Adrenal gland (tissue), 5 donors: ENCODE results near the gene GMEB2.

Experiments
- POLR2A ChIP-seq, 2 donors: fragments of 450-650 bp; IDR thresholded peaks; one replicate each; pipeline ENCODE4 v1.6.1; 2017; ENCODE audit warnings: antibody characterized with exemption in 2 of 2, mild to moderate bottlenecking in 2 of 2, moderate library complexity in 1 of 2
- TF ChIP-seq, protein P1 (sequence below), 6 experiments: fragments of 450-650 bp in 4 of 6; fragments of 200-600 bp in 2 of 6; sonication (generic) in 1 of 6; IDR thresholded peaks; 1 replicate in 5 of 6; 2 replicates in 1 of 6; pipeline versions ENCODE4 v1.5.1 to v1.8.0; 2016 to 2021; ENCODE audit warnings: antibody characterized with exemption in 6 of 6, mild to moderate bottlenecking in 2 of 6, moderate library complexity in 1 of 6
- donor health status: DM: no; HTN: no; CAD: no.

DNA sequence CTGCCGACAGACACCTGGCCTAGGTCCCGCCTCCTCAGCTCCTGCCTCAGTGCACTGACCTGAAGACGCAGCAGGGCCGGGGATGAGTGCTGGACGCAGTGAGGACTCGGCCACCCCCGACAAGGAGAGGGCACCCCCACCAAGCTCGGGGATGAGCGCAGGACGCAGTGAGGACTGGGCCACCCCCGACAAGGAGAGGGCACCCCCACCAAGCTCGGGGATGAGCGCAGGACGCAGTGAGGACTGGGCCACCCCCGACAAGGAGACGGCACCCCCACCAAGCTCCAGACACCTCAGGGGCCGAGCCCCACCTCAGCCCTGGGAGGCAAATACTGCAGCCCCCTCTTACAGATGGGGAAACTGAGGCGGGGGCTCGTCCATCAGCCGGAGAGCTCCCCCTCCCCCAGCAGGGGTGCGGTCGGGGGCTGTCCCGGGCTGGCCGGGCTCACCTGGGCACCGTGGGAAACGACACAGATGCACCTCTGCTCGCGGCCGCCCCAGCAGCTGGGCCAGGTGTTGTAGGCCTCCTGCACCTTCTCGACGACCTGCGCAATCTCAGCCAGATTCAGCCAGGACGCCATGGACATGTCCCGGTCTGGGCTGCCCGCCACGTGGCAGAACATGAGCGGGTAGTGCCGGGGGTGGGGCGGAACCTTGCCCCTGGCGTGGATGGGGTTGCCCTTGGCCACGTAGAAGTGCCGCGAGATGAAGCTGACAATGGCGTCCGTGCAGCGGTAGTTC, 60.3 kb downstream of the GMEB2 start:
- TF ChIP-seq, protein P1, sequence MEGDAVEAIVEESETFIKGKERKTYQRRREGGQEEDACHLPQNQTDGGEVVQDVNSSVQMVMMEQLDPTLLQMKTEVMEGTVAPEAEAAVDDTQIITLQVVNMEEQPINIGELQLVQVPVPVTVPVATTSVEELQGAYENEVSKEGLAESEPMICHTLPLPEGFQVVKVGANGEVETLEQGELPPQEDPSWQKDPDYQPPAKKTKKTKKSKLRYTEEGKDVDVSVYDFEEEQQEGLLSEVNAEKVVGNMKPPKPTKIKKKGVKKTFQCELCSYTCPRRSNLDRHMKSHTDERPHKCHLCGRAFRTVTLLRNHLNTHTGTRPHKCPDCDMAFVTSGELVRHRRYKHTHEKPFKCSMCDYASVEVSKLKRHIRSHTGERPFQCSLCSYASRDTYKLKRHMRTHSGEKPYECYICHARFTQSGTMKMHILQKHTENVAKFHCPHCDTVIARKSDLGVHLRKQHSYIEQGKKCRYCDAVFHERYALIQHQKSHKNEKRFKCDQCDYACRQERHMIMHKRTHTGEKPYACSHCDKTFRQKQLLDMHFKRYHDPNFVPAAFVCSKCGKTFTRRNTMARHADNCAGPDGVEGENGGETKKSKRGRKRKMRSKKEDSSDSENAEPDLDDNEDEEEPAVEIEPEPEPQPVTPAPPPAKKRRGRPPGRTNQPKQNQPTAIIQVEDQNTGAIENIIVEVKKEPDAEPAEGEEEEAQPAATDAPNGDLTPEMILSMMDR (IDR thresholded peaks at IDR 0.05), result no peak
- no peak for TF ChIP-seq POLR2A (IDR thresholded peaks at IDR 0.05)
